ENCODE data around the gene C19orf47.
"Not testable (repeated sequence)": the region's sequence is repeated elsewhere in the genome, so short reads cannot be mapped to it uniquely, and the experiment has no call there.

DNA sequence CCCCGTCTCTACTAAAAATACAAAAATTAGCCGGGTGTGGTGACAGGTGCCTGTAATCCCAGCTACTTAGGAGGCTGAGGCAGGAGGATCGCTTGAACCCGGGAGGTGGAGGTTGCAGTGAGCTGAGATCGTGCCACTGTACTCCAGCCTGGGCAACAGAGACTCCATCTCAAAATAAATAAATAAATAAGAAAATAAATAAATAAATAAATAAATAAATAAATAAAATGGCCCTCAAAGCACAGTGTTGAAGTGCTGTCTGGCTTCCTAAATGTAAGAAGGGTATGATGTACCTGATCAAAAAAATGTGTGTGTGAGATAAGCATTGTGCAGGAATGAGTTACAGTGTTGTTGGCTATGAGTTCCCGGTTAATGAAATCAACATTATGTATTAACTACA lies 15.1 kb downstream of the C19orf47 start:
- TF ChIP-seq, protein P1, sequence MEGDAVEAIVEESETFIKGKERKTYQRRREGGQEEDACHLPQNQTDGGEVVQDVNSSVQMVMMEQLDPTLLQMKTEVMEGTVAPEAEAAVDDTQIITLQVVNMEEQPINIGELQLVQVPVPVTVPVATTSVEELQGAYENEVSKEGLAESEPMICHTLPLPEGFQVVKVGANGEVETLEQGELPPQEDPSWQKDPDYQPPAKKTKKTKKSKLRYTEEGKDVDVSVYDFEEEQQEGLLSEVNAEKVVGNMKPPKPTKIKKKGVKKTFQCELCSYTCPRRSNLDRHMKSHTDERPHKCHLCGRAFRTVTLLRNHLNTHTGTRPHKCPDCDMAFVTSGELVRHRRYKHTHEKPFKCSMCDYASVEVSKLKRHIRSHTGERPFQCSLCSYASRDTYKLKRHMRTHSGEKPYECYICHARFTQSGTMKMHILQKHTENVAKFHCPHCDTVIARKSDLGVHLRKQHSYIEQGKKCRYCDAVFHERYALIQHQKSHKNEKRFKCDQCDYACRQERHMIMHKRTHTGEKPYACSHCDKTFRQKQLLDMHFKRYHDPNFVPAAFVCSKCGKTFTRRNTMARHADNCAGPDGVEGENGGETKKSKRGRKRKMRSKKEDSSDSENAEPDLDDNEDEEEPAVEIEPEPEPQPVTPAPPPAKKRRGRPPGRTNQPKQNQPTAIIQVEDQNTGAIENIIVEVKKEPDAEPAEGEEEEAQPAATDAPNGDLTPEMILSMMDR (IDR thresholded peaks at IDR 0.05): not testable (repeated sequence)
- not testable (repeated sequence) for TF ChIP-seq EZH2 (IDR thresholded peaks at IDR 0.05)

Data from neural progenitor cell (in vitro differentiated cells).